HG03097 (cell line): ENCODE results near the gene NKX2-3.

Experiments used
- ATAC-seq: cut with Tn5 transposase; IDR thresholded peaks from one replicate; pipeline ENCODE4 v1.9.1; 2021; ENCODE audit not compliant: unreplicated experiment, low FRiP score

NKX2-3 gene

GRCh38 chr10:99525897-99526296, 6.8 kb upstream of the NKX2-3 start:
- ATAC-seq: no peak

GRCh38 chr10:99526861-99527504, 5.8 kb upstream of the NKX2-3 start:
- ATAC-seq: no peak

GRCh38 chr10:99527526-99528493, 4.9 kb upstream of the NKX2-3 start:
- no peak for ATAC-seq

- no peak for ATAC-seq
These were observed 4.0 kb upstream of the NKX2-3 start for GRCh38 chr10:99528494-99529441.

GRCh38 chr10:99529591-99530107, 3.1 kb upstream of the NKX2-3 start:
- ATAC-seq: no peak

- no peak for ATAC-seq
These were observed 2.4 kb upstream of the NKX2-3 start for GRCh38 chr10:99530108-99531025.

- ATAC-seq: no peak
These were observed 1.6 kb upstream of the NKX2-3 start for GRCh38 chr10:99531026-99531695.

GRCh38 chr10:99531696-99532593, 797 bp upstream of the NKX2-3 start:
- no peak for ATAC-seq

GRCh38 chr10:99533496-99534449, 1.0 kb downstream of the NKX2-3 start:
- ATAC-seq: no peak

GRCh38 chr10:99534450-99534938, 1.8 kb downstream of the NKX2-3 start:
- no peak for ATAC-seq

GRCh38 chr10:99534939-99535763, 2.4 kb downstream of the NKX2-3 start:
- ATAC-seq: no peak

GRCh38 chr10:99535764-99536337, 3.1 kb downstream of the NKX2-3 start:
- ATAC-seq: no peak

- ATAC-seq: no peak
These were observed 3.8 kb downstream of the NKX2-3 start for GRCh38 chr10:99536338-99537085.

- ATAC-seq: no peak
These were observed 4.6 kb downstream of the NKX2-3 start for GRCh38 chr10:99537086-99537988.
